NB4 (cell line): ENCODE data around the gene VWA5B1.

Experiments
- DNase-seq: peaks from one replicate; pipeline ENCODE4 v3.0.0; 2010; ENCODE audit warnings: low read depth
- H3K4me3 ChIP-seq: one replicate; pipeline ENCODE4 v1.5.1; 2011; ENCODE audit warnings: mild to moderate bottlenecking, low read depth, low read length, moderate library complexity
- CTCF ChIP-seq: IDR thresholded peaks from one replicate; pipeline ENCODE4 v1.5.1; 2012; ENCODE audit warnings: low read depth, low read length
- MAX ChIP-seq: IDR thresholded peaks from 2 replicates; pipeline ENCODE4 v1.6.1; 2011; ENCODE audit warnings: low read depth, low read length
- MYC ChIP-seq: IDR thresholded peaks from 2 replicates; pipeline ENCODE4 v1.6.1; 2011; ENCODE audit warnings: low read depth, low read length
- POLR2A ChIP-seq: IDR thresholded peaks from 2 replicates; pipeline ENCODE4 v1.6.1; 2011; ENCODE audit warnings: mild to moderate bottlenecking; ENCODE audit not compliant: insufficient read length; ENCODE audit errors: extremely low read depth

Gene VWA5B1

GRCh38 chr1:20323613-20323920, 32.9 kb downstream of the VWA5B1 start:
- DNase-seq: no peak

GRCh38 chr1:20324704-20325406, 34.2 kb downstream of the VWA5B1 start:
- H3K4me3 ChIP-seq: no peak overlapping the region
- TF ChIP-seq CTCF (no peak), MYC (no peak), MAX (no peak), POLR2A (no peak)
- DNase-seq: no peak

More at GRCh38 chr1:20323613-20323920, 32.9 kb downstream of the VWA5B1 start:
- H3K4me3 ChIP-seq: no peak overlapping the region
- no peak for TF ChIP-seq MYC
- TF ChIP-seq POLR2A: no peak
- TF ChIP-seq MAX: no peak
- TF ChIP-seq CTCF: no peak

- TF ChIP-seq MYC: no peak
- TF ChIP-seq MAX: no peak
- TF ChIP-seq CTCF: no peak
- no peak for TF ChIP-seq POLR2A
- no peak overlapping the region for H3K4me3 ChIP-seq
- DNase-seq: no peak
Observed at GRCh38 chr1:20325407-20325843, 34.8 kb downstream of the VWA5B1 start.

- no peak for TF ChIP-seq CTCF
- TF ChIP-seq MAX: no peak
- no peak for TF ChIP-seq MYC
- TF ChIP-seq POLR2A: no peak
- DNase-seq: no peak
- H3K4me3 ChIP-seq: no peak overlapping the region
Observed at GRCh38 chr1:20325844-20326420, 35.3 kb downstream of the VWA5B1 start.

- TF ChIP-seq POLR2A (no peak), MYC (no peak), CTCF (no peak), MAX (no peak)
- H3K4me3 ChIP-seq: no peak overlapping the region
- DNase-seq: no peak
Observed at GRCh38 chr1:20327467-20327866, 36.8 kb downstream of the VWA5B1 start.
